ENCODE data around the gene IGSF21.

Gene IGSF21

DNA sequence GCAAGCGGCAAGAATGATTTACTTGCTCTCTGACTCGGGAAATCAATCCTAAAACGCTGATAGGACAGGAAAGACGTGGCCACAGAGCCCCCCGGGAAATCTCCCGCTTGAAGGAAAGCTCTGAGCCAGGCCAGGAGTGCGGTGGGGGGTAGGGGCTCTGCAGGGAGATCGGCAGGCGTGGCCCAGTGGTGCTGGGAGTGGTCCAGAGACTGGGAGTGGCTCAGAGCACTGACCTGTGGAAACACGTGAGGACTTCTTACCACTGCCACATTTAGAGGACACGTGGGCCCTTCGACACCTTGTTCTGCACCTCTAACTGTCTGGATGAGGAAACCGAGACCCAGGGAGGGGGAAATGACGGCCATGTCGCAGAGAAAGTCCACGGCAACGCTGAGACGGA lies 243.1 kb downstream of the IGSF21 start:
- H3K36me3 ChIP-seq (ENCODE audit: control insufficient read depth, insufficient read depth, low read length), result no peaks in the 10 kb centered on the region
- H3K9ac ChIP-seq, result no peak overlapping the region
- no peaks in the 10 kb centered on the region for H3K4me1 ChIP-seq
- TF ChIP-seq, protein P1, sequence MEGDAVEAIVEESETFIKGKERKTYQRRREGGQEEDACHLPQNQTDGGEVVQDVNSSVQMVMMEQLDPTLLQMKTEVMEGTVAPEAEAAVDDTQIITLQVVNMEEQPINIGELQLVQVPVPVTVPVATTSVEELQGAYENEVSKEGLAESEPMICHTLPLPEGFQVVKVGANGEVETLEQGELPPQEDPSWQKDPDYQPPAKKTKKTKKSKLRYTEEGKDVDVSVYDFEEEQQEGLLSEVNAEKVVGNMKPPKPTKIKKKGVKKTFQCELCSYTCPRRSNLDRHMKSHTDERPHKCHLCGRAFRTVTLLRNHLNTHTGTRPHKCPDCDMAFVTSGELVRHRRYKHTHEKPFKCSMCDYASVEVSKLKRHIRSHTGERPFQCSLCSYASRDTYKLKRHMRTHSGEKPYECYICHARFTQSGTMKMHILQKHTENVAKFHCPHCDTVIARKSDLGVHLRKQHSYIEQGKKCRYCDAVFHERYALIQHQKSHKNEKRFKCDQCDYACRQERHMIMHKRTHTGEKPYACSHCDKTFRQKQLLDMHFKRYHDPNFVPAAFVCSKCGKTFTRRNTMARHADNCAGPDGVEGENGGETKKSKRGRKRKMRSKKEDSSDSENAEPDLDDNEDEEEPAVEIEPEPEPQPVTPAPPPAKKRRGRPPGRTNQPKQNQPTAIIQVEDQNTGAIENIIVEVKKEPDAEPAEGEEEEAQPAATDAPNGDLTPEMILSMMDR (IDR thresholded peaks at IDR 0.05), result no peak
- H3K79me2 ChIP-seq, result no peaks in the 10 kb centered on the region
- no peak overlapping the region for H2AFZ ChIP-seq
- H3K9me3 ChIP-seq (ENCODE audit: control insufficient read depth, low read length), result no peaks in the 10 kb centered on the region
- no peak overlapping the region for H3K4me3 ChIP-seq (ENCODE audit: low read depth, low read length)
- no peaks in the 10 kb centered on the region for H3K27me3 ChIP-seq (ENCODE audit: control insufficient read depth, insufficient read depth, low read length)
- no peak overlapping the region for H3K4me2 ChIP-seq (ENCODE audit: low read length)
- H3K27ac ChIP-seq, result no peak overlapping the region

DNA sequence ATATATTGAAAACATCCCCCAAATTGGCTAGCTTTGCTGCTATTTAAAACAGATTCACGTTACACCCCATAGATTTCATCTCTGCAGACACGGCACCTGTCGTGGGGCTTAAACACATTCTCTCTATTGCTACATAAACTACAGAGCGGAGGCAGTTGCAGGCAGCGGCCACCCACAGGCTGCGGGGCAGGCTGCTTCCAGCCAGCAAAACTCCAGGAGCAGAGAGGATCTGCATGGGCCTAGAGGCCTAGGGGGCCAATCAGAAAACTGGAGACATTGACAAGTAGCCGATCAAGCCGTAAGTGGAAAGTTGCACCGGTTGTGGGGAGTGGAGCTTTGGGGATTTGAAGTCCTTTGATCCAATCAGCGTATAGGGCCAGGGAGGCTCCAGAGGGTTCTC lies 244.1 kb downstream of the IGSF21 start:
- no peaks in the 10 kb centered on the region for H3K9me3 ChIP-seq (ENCODE audit: control insufficient read depth, low read length)
- H3K9ac ChIP-seq, result no peak overlapping the region
- no peaks in the 10 kb centered on the region for H3K27me3 ChIP-seq (ENCODE audit: control insufficient read depth, insufficient read depth, low read length)
- no peak overlapping the region for H3K4me3 ChIP-seq (ENCODE audit: low read depth, low read length)
- no peaks in the 10 kb centered on the region for H3K4me1 ChIP-seq
- H3K36me3 ChIP-seq (ENCODE audit: control insufficient read depth, insufficient read depth, low read length), result no peaks in the 10 kb centered on the region
- H3K4me2 ChIP-seq (ENCODE audit: low read length), result no peak overlapping the region
- H3K27ac ChIP-seq, result no peak overlapping the region
- H3K79me2 ChIP-seq, result no peaks in the 10 kb centered on the region
- no peak overlapping the region for H2AFZ ChIP-seq
- TF ChIP-seq, protein P1 (IDR thresholded peaks at IDR 0.05), result no peak

DNA sequence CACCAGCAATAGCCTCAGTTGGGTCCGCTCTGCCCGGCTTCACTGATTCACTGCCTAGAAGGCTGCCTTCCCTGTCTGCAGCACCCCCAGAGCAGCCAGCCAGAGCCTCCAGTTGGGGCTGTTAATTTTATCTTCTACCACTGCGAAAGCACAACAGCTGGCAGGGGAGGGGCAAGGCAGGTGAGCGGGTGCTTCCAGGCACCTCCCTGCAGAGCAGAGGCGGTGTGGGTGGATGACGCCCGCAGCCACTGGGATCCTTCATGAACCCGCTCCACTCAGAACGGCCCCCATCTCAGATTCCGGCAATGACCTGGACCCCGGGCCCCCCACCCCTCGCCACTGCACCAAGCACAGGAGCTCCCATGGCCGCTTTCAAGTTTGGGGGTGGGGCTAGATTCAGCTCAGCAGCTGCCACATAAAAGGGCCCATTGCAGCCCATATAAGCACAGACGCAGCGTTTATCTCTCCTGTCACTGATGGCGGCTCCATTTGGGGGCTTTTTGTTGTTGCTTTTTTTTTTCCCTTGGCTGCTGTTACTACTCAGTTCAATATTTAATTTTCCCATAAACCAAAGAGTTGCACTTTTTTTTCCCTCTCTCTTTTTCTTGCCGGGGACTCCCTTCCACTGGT lies 245.2 kb downstream of the IGSF21 start:
- no peak overlapping the region for H2AFZ ChIP-seq
- no peak overlapping the region for H3K27ac ChIP-seq
- H3K4me1 ChIP-seq, result no peaks in the 10 kb centered on the region
- no peak overlapping the region for H3K4me3 ChIP-seq (ENCODE audit: low read depth, low read length)
- H3K27me3 ChIP-seq (ENCODE audit: control insufficient read depth, insufficient read depth, low read length), result no peaks in the 10 kb centered on the region
- H3K79me2 ChIP-seq, result no peaks in the 10 kb centered on the region
- H3K9ac ChIP-seq, result no peak overlapping the region
- TF ChIP-seq, protein P1 (IDR thresholded peaks at IDR 0.05), result no peak
- no peak overlapping the region for H3K4me2 ChIP-seq (ENCODE audit: low read length)
- H3K36me3 ChIP-seq (ENCODE audit: control insufficient read depth, insufficient read depth, low read length), result no peaks in the 10 kb centered on the region
- H3K9me3 ChIP-seq (ENCODE audit: control insufficient read depth, low read length), result no peaks in the 10 kb centered on the region

DNA sequence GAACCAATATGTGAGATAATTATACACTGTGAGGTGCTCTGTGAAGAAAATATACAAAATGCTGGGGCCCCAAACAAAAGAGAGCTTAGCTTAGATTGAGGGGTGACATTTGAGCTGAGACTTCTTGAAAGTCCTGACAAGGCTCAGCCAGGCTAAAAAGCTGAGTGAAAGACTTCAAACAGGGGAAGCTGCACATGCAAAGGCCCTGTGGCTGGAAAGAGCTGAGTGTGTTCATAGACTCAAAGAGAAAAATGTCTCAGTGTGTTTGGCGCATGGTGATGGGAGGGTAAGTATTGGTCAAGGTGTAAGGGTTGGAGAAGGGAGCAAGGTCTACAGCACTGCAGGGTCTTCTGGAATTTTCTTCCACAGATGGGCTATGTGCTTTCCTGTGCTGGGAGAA lies 245.9 kb downstream of the IGSF21 start:
- Histone ChIP-seq H3K9me3 (ENCODE audit: control insufficient read depth, low read length) (no peaks in the 10 kb centered on the region), H3K4me1 (no peaks in the 10 kb centered on the region), H3K27ac (no peak overlapping the region), H3K4me2 (ENCODE audit: low read length) (no peak overlapping the region), H3K79me2 (no peaks in the 10 kb centered on the region), H3K27me3 (ENCODE audit: control insufficient read depth, insufficient read depth, low read length) (no peaks in the 10 kb centered on the region), H3K9ac (no peak overlapping the region), H3K4me3 (ENCODE audit: low read depth, low read length) (no peak overlapping the region), H3K36me3 (ENCODE audit: control insufficient read depth, insufficient read depth, low read length) (no peaks in the 10 kb centered on the region), H2AFZ (no peak overlapping the region)
- TF ChIP-seq, protein P1 (IDR thresholded peaks at IDR 0.05), result no peak

DNA sequence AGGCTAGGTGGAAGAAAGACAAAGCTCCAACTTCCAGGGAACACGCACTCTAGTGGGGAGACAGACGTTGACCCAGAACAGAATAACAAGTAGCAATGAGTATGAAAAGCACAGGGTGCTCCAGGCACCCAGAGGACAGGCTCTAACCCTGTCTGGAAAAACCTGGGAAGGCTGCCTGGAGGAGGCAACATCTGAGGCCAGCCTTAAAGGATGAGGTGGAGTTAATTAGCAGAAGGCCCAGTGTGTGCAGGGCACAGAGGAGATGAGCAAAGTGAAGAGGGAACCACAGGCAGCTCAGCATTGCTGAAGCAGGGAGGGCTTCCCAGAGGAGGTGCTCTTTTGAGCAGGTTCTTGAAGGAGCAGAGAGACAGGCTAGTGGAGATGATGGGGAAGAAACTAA lies 246.4 kb downstream of the IGSF21 start:
- no peak overlapping the region for H3K27ac ChIP-seq
- H3K27me3 ChIP-seq (ENCODE audit: control insufficient read depth, insufficient read depth, low read length), result no peaks in the 10 kb centered on the region

More for the DNA sequence above, 246.4 kb downstream of the IGSF21 start:
- H3K9me3 ChIP-seq (ENCODE audit: control insufficient read depth, low read length), result no peaks in the 10 kb centered on the region
- H3K4me1 ChIP-seq, result no peaks in the 10 kb centered on the region
- H3K9ac ChIP-seq, result no peak overlapping the region
- no peak overlapping the region for H3K4me2 ChIP-seq (ENCODE audit: low read length)
- no peaks in the 10 kb centered on the region for H3K36me3 ChIP-seq (ENCODE audit: control insufficient read depth, insufficient read depth, low read length)
- TF ChIP-seq, protein P1 (IDR thresholded peaks at IDR 0.05), result no peak
- H3K4me3 ChIP-seq (ENCODE audit: low read depth, low read length), result no peak overlapping the region
- H3K79me2 ChIP-seq, result no peaks in the 10 kb centered on the region
- no peak overlapping the region for H2AFZ ChIP-seq
